Mononuclear cell (primary cell): ENCODE measurements around the gene GRIA3. TPM values are rescaled to one million over a fixed set of nuclear protein-coding genes. Genes with fewer than 3 reads are reported as not detected.
"Not testable (repeated sequence)": the region's sequence is repeated elsewhere in the genome, so short reads cannot be mapped to it uniquely, and the experiment has no call there.

Experiments
- H3K27me3 ChIP-seq: 2 replicates; pipeline ENCODE4 v1.6.0; 2011; ENCODE audit warnings: low read length, control low read depth; ENCODE audit not compliant: insufficient read depth
- H3K4me1 ChIP-seq: 2 replicates; pipeline ENCODE4 v1.5.1; 2011; ENCODE audit warnings: mild to moderate bottlenecking, low read length, control low read depth; ENCODE audit not compliant: insufficient read depth
- H3K4me3 ChIP-seq: 2 replicates; pipeline ENCODE4 v1.5.1; 2011; ENCODE audit warnings: mild to moderate bottlenecking, low read length, moderate library complexity
- H3K9me3 ChIP-seq: 2 replicates; pipeline ENCODE4 v1.5.1; 2011; ENCODE audit warnings: low read depth, mild to moderate bottlenecking, control low read depth, low read length
- total RNA-seq: library from RNA; depleted of rRNA; stranded (reverse); fragments of >200 nt; gene quantifications from one replicate; pipeline ENCODE4 v1.2.3, GENCODE V29; 2012

The GRIA3 gene
- total RNA-seq, 1 donor, result 0.10 TPM

GRCh38 chrX:123518791-123519190, 334.7 kb downstream of the GRIA3 start:
- H3K4me3 ChIP-seq, result no peak overlapping the region
- no peaks in the 10 kb centered on the region for H3K4me1 ChIP-seq
- H3K9me3 ChIP-seq, result no peaks in the 10 kb centered on the region
- H3K27me3 ChIP-seq, result no peaks in the 10 kb centered on the region

DNA sequence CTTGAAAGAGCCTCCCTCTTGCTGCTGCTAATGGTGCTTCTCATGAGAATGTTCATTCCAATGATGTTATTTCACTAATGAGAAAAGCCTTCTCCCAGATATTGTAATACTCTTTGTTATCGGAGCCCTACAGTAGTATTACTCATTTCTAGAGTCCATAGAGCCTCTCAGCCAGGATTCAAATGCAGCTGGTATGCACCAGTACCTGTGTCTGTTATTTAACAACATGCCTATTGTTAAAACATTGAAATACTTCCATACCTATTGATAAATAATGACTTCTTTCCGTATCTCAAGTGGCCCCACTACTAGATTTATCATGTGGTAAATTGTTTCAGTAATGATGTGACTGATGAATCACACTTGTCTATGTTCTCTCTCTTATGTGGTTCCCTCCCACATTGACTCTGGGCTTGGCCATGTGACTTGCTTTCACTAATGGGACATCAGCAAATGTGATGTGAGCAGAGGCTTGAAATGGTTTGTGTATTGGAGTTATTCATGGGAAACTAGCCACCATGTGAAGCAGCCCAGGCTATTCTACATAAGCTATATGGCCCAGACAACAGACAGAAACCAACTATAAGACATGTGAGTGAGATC, 341.1 kb downstream of the GRIA3 start:
- Histone ChIP-seq H3K9me3 (no peaks in the 10 kb centered on the region), H3K4me1 (no peaks in the 10 kb centered on the region), H3K27me3 (no peaks in the 10 kb centered on the region), H3K4me3 (no peak overlapping the region)

DNA sequence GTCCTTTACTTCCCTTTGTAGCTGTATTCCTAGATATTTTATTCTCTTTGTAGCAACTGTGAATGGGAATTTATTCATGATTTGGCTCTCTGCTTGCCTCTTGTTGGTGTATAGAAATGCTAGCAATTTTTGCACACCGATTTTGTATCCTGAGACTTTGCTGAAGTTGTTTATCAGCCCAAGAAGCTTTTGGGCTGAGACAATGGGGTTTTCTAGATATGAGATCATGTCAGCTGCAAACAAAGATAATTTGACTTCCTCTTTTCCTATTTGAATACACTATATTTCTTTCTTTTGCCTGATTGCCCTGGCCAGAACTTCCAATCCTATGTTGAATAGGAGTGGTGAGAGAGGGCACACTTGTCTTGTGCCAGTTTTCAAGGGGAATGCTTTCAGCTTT, 346.6 kb downstream of the GRIA3 start:
- not testable (repeated sequence) for H3K9me3 ChIP-seq, H3K27me3 ChIP-seq, H3K4me1 ChIP-seq

More for the DNA sequence above, 346.6 kb downstream of the GRIA3 start:
- not testable (repeated sequence) for H3K4me3 ChIP-seq
